GM21576 (cell line): ENCODE results near the gene NEDD4L.

Experiments
- ATAC-seq: cut with Tn5 transposase; IDR thresholded peaks from one replicate; pipeline ENCODE4 v1.9.1; 2021; ENCODE audit warnings: mild to moderate bottlenecking, moderate library complexity; ENCODE audit not compliant: unreplicated experiment

The NEDD4L gene

GRCh38 chr18:58228762-58229161 is 184.7 kb downstream of the NEDD4L start:
- no peak for ATAC-seq

GRCh38 chr18:58229162-58229561 is 185.1 kb downstream of the NEDD4L start:
- ATAC-seq, result no peak

- no peak for ATAC-seq
Observed at GRCh38 chr18:58230438-58231179, 186.6 kb downstream of the NEDD4L start.

- no peak for ATAC-seq
Observed at GRCh38 chr18:58231930-58232329, 187.9 kb downstream of the NEDD4L start.

GRCh38 chr18:58232668-58233067 is 188.6 kb downstream of the NEDD4L start:
- ATAC-seq, result no peak

- ATAC-seq, result no peak
Observed at GRCh38 chr18:58234359-58234741, 190.3 kb downstream of the NEDD4L start.

- ATAC-seq, result no peak
Observed at GRCh38 chr18:58235001-58235436, 191.0 kb downstream of the NEDD4L start.

- no peak for ATAC-seq
Observed at GRCh38 chr18:58239879-58240278, 195.9 kb downstream of the NEDD4L start.

GRCh38 chr18:58241026-58241679 is 197.1 kb downstream of the NEDD4L start:
- ATAC-seq, result no peak

- no peak for ATAC-seq
Observed at GRCh38 chr18:58241877-58242276, 197.9 kb downstream of the NEDD4L start.

- ATAC-seq, result no peak
Observed at GRCh38 chr18:58242435-58242834, 198.4 kb downstream of the NEDD4L start.

- ATAC-seq, result no peak
Observed at GRCh38 chr18:58242968-58243367, 198.9 kb downstream of the NEDD4L start.

- ATAC-seq, result no peak
Observed at GRCh38 chr18:58243401-58243800, 199.4 kb downstream of the NEDD4L start.

- no peak for ATAC-seq
Observed at GRCh38 chr18:58247363-58247834, 203.4 kb downstream of the NEDD4L start.

- ATAC-seq, result no peak
Observed at GRCh38 chr18:58249712-58250111, 205.7 kb downstream of the NEDD4L start.

- no peak for ATAC-seq
Observed at GRCh38 chr18:58251416-58251815, 207.4 kb downstream of the NEDD4L start.

- ATAC-seq, result no peak
Observed at GRCh38 chr18:58252166-58252565, 208.1 kb downstream of the NEDD4L start.

GRCh38 chr18:58253318-58253717 is 209.3 kb downstream of the NEDD4L start:
- ATAC-seq, result no peak

GRCh38 chr18:58253871-58254270 is 209.8 kb downstream of the NEDD4L start:
- no peak for ATAC-seq

- no peak for ATAC-seq
Observed at GRCh38 chr18:58254873-58255511, 211.0 kb downstream of the NEDD4L start.

- ATAC-seq, result no peak
Observed at GRCh38 chr18:58255701-58256311, 211.8 kb downstream of the NEDD4L start.
